H9 (cell line): ENCODE measurements around the gene NRCAM. TPM values are rescaled to one million over a fixed set of nuclear protein-coding genes. Genes with fewer than 3 reads are reported as not detected.

Source experiments
- DNase-seq: peaks from one replicate; pipeline ENCODE4 v3.0.0-alpha.2; 2017
- H2AFZ ChIP-seq: one replicate; pipeline ENCODE4 v1.6.1; 2013; ENCODE audit warnings: mild to moderate bottlenecking, low read length, control low read depth, moderate library complexity
- H2AK5ac ChIP-seq: 2 replicates; pipeline ENCODE4 v1.6.1; 2013; ENCODE audit warnings: low read length, control low read depth, mixed read lengths; ENCODE audit not compliant: insufficient read length
- H2BK120ac ChIP-seq: one replicate; pipeline ENCODE4 v1.6.1; 2013; ENCODE audit warnings: low read depth, mild to moderate bottlenecking, low read length, control low read depth, inconsistent platforms; ENCODE audit not compliant: poor library complexity, severe bottlenecking
- H2BK12ac ChIP-seq: 2 replicates; pipeline ENCODE4 v1.6.1; 2013; ENCODE audit warnings: low read length, control low read depth, mixed read lengths, low read depth; ENCODE audit not compliant: insufficient read length
- H2BK15ac ChIP-seq: 2 replicates; pipeline ENCODE4 v1.6.1; 2013; ENCODE audit warnings: low read depth, low read length, control low read depth
- H2BK20ac ChIP-seq: one replicate; pipeline ENCODE4 v1.6.1; 2013; ENCODE audit warnings: low read depth, mild to moderate bottlenecking, low read length, control low read depth, inconsistent platforms; ENCODE audit not compliant: poor library complexity, severe bottlenecking
- H2BK5ac ChIP-seq: 2 replicates; pipeline ENCODE4 v1.6.1; 2013; ENCODE audit warnings: low read length, control low read depth, mixed read lengths; ENCODE audit not compliant: insufficient read length
- H3K14ac ChIP-seq: 2 replicates; pipeline ENCODE4 v1.6.1; 2013; ENCODE audit warnings: low read length, control low read depth; ENCODE audit not compliant: insufficient read depth
- H3K18ac ChIP-seq: 2 replicates; pipeline ENCODE4 v1.6.1; 2013; ENCODE audit warnings: low read depth, mild to moderate bottlenecking, mixed read lengths, low read length, control low read depth; ENCODE audit not compliant: insufficient read length
- H3K23ac ChIP-seq: 2 replicates; pipeline ENCODE4 v1.6.1; 2013; ENCODE audit warnings: low read length, control low read depth, mixed read lengths, low read depth; ENCODE audit not compliant: insufficient read length
- H3K23me2 ChIP-seq: 2 replicates; pipeline ENCODE4 v1.6.1; 2013; ENCODE audit warnings: low read depth, mild to moderate bottlenecking, mixed read lengths, low read length, control low read depth; ENCODE audit not compliant: insufficient read length, poor library complexity, severe bottlenecking
- H3K27ac ChIP-seq: 2 replicates; pipeline ENCODE4 v1.5.1; 2013; ENCODE audit warnings: low read length, control low read depth, mixed read lengths, low read depth; ENCODE audit not compliant: insufficient read length
- H3K27me3 ChIP-seq: 2 replicates; pipeline ENCODE4 v1.6.1; 2013; ENCODE audit warnings: low read length, control low read depth, inconsistent platforms; ENCODE audit not compliant: insufficient read depth
- H3K4ac ChIP-seq: 2 replicates; pipeline ENCODE4 v1.6.1; 2013; ENCODE audit warnings: low read depth, mild to moderate bottlenecking, control low read depth, inconsistent platforms, low read length, moderate library complexity
- H3K4me1 ChIP-seq: 2 replicates; pipeline ENCODE4 v1.6.1; 2013; ENCODE audit warnings: low read length, control low read depth, inconsistent platforms; ENCODE audit not compliant: insufficient read depth
- H3K4me2 ChIP-seq: 2 replicates; pipeline ENCODE4 v1.6.1; 2013; ENCODE audit warnings: low read length, control low read depth, mixed read lengths; ENCODE audit not compliant: insufficient read length, insufficient read depth
- H3K56ac ChIP-seq: 2 replicates; pipeline ENCODE4 v1.6.1; 2013; ENCODE audit warnings: low read depth, mild to moderate bottlenecking, mixed read lengths, low read length, control low read depth; ENCODE audit not compliant: insufficient read length
- H3K79me1 ChIP-seq: 2 replicates; pipeline ENCODE4 v1.6.1; 2013; ENCODE audit warnings: low read depth, mild to moderate bottlenecking, moderate library complexity, low read length, control low read depth, inconsistent platforms; ENCODE audit not compliant: insufficient read depth, poor library complexity, severe bottlenecking
- H3K79me2 ChIP-seq: 2 replicates; pipeline ENCODE4 v1.6.1; 2013; ENCODE audit warnings: low read length, control low read depth, inconsistent platforms; ENCODE audit not compliant: insufficient read depth
- H3K9ac ChIP-seq: 2 replicates; pipeline ENCODE4 v1.6.1; 2013; ENCODE audit warnings: low read length, control low read depth, mixed read lengths; ENCODE audit not compliant: insufficient read length; ENCODE audit errors: extremely low read depth
- H3K9me3 ChIP-seq: one replicate; pipeline ENCODE4 v1.6.1; 2013; ENCODE audit warnings: low read depth, low read length, inconsistent platforms; ENCODE audit not compliant: control insufficient read depth
- H3T11ph ChIP-seq: one replicate; pipeline ENCODE4 v1.6.1; 2013; ENCODE audit warnings: mild to moderate bottlenecking, low read length, control low read depth, inconsistent platforms
- H4K20me1 ChIP-seq: one replicate; pipeline ENCODE4 v1.6.1; 2013; ENCODE audit not compliant: control insufficient read depth, insufficient read length, insufficient read depth
- H4K5ac ChIP-seq: 2 replicates; pipeline ENCODE4 v1.6.1; 2013; ENCODE audit warnings: low read depth, mild to moderate bottlenecking, mixed read lengths, low read length, control low read depth; ENCODE audit not compliant: insufficient read length
- H4K8ac ChIP-seq: replicated peaks from 2 replicates; pipeline ENCODE4 v1.6.1; 2013; ENCODE audit warnings: low read length, control low read depth, mixed read lengths, low read depth; ENCODE audit not compliant: insufficient read length
- H4K91ac ChIP-seq: 2 replicates; pipeline ENCODE4 v1.6.1; 2013; ENCODE audit warnings: low read depth, mild to moderate bottlenecking, moderate library complexity, mixed read lengths, low read length, control low read depth; ENCODE audit not compliant: insufficient read length
- H3K27ac Mint-ChIP-seq, 3 experiments: 2 replicates in 2 of 3; 3 replicates in 1 of 3; pipeline ENCODE4 v1.8.0; 2020 to 2021; ENCODE audit warnings: mixed read lengths in 3 of 3, mild to moderate bottlenecking in 1 of 3, moderate library complexity in 1 of 3
- H3K27me3 Mint-ChIP-seq: 2 replicates; pipeline ENCODE4 v1.8.0; 2021; ENCODE audit warnings: low read depth, mild to moderate bottlenecking, moderate library complexity, mixed read lengths
- H3K36me3 Mint-ChIP-seq, 3 experiments: 2 replicates in 2 of 3; 3 replicates in 1 of 3; pipeline ENCODE4 v1.8.0; 2020 to 2021; ENCODE audit warnings: low read depth in 3 of 3, mixed read lengths in 3 of 3; ENCODE audit not compliant: insufficient read depth in 1 of 3
- H3K4me1 Mint-ChIP-seq, 2 experiments: 2 replicates each; pipeline ENCODE4 v1.8.0; 2020; ENCODE audit warnings: mixed read lengths in 2 of 2
- H3K4me3 Mint-ChIP-seq, 2 experiments: 2 replicates in 1 of 2; 3 replicates in 1 of 2; pipeline ENCODE4 v1.8.0; 2020 to 2021; ENCODE audit warnings: mild to moderate bottlenecking in 2 of 2, mixed read lengths in 2 of 2, moderate library complexity in 1 of 2
- H3K9me3 Mint-ChIP-seq, 2 experiments: 2 replicates in 1 of 2; 3 replicates in 1 of 2; pipeline ENCODE4 v1.8.0; 2020; ENCODE audit warnings: mild to moderate bottlenecking in 2 of 2, mixed read lengths in 2 of 2, moderate library complexity in 1 of 2
- CTCF ChIP-seq: fragments of 200-600 bp; sonication (generic); conservative IDR thresholded peaks from 3 replicates; pipeline ENCODE4 v1.8.0; 2021; ENCODE audit warnings: antibody characterized with exemption, mild to moderate bottlenecking
- WGBS: extraction: QIAGEN DNeasy Blood & Tissue Kit; methylation state at CpG from one replicate; pipeline ENCODE4 v1.1.7; 2013; ENCODE audit warnings: missing lambda C conversion rate, low lambda C conversion rate, mixed read lengths; ENCODE audit not compliant: insufficient read length; ENCODE audit errors: extremely low coverage; 5-methylcytosine and 5-hydroxymethylcytosine counted together
- total RNA-seq: library from RNA; stranded (reverse); gene quantifications from 2 replicates; pipeline ENCODE4 v1.2.1, GENCODE V29; 2021

The NRCAM gene
- total RNA-seq, 1 experiment from 2014 or later, result 2.3 TPM

GRCh38 chr7:108335269-108335918 is 120.8 kb downstream of the NRCAM start:
- H2BK120ac ChIP-seq, result no peak overlapping the region
- no peak overlapping the region for H4K5ac ChIP-seq
- no peak overlapping the region for H3K56ac ChIP-seq
- no peaks in the 10 kb centered on the region for H3K79me1 ChIP-seq
- no peaks in the 10 kb centered on the region for H3K79me2 ChIP-seq
- TF ChIP-seq CTCF, result no peak
- H3K18ac ChIP-seq, result no peak overlapping the region
- H3K14ac ChIP-seq, result no peak overlapping the region
- H2BK15ac ChIP-seq, result no peak overlapping the region
- H3K23me2 ChIP-seq, result no peaks in the 10 kb centered on the region
- WGBS, result no CpG with 5 or more reads among the region's 1 CpG
- Mint-ChIP-seq H3K27ac (no peak overlapping the region; a peak in 1 of 7 replicates), H3K27me3 (no peaks in the 10 kb centered on the region), H3K36me3 (no peaks in the 10 kb centered on the region), H3K9me3 (no peaks in the 10 kb centered on the region), H3K4me3 (no peak overlapping the region), H3K4me1 (peaks cover 3 to 16% of the 10 kb centered on the region in 2 experiments; a peak in 3 of 4 replicates)
- no peaks in the 10 kb centered on the region for H3K27me3 ChIP-seq
- no peak overlapping the region for H3K27ac ChIP-seq
- H3K4ac ChIP-seq, result no peak overlapping the region
- no peak overlapping the region for H3K4me2 ChIP-seq
- no peak overlapping the region for H3T11ph ChIP-seq
- no peak overlapping the region for H2BK20ac ChIP-seq
- H3K9ac ChIP-seq, result no peak overlapping the region
- no peak overlapping the region for H4K91ac ChIP-seq
- H4K20me1 ChIP-seq, result no peaks in the 10 kb centered on the region
- no peak overlapping the region for H4K8ac ChIP-seq
- no peak overlapping the region for H2BK12ac ChIP-seq
- H2AFZ ChIP-seq, result no peak overlapping the region
- no peak for DNase-seq
- H3K9me3 ChIP-seq, result no peaks in the 10 kb centered on the region
- H3K4me1 ChIP-seq, result no peaks in the 10 kb centered on the region
- no peak overlapping the region for H3K23ac ChIP-seq
- no peak overlapping the region for H2AK5ac ChIP-seq
- H2BK5ac ChIP-seq, result no peak overlapping the region
